ENCODE measurements around the gene C4A. TPM values are rescaled to one million over a fixed set of nuclear protein-coding genes. Genes with fewer than 3 reads are reported as not detected.
"Not testable (repeated sequence)": the region's sequence is repeated elsewhere in the genome, so short reads cannot be mapped to it uniquely, and the experiment has no call there.

The C4A gene
- total RNA-seq, 3 donors from 2014 or later: 7.2 to 275 (median 230) TPM

GRCh38 chr6:31971279-31971992, 10.4 kb upstream of the C4A start:
- TF ChIP-seq POLR2AphosphoS5 (IDR thresholded peaks at IDR 0.05) (no peak), POLR2A (IDR thresholded peaks at IDR 0.05) (no peak)
- TF ChIP-seq, protein P1, sequence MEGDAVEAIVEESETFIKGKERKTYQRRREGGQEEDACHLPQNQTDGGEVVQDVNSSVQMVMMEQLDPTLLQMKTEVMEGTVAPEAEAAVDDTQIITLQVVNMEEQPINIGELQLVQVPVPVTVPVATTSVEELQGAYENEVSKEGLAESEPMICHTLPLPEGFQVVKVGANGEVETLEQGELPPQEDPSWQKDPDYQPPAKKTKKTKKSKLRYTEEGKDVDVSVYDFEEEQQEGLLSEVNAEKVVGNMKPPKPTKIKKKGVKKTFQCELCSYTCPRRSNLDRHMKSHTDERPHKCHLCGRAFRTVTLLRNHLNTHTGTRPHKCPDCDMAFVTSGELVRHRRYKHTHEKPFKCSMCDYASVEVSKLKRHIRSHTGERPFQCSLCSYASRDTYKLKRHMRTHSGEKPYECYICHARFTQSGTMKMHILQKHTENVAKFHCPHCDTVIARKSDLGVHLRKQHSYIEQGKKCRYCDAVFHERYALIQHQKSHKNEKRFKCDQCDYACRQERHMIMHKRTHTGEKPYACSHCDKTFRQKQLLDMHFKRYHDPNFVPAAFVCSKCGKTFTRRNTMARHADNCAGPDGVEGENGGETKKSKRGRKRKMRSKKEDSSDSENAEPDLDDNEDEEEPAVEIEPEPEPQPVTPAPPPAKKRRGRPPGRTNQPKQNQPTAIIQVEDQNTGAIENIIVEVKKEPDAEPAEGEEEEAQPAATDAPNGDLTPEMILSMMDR (IDR thresholded peaks at IDR 0.05): no peak
- no peaks in the 10 kb centered on the region for H3K36me3 ChIP-seq
- peaks cover 8 to 15% of the 10 kb centered on the region in 2 donors for H3K4me1 ChIP-seq
- peak overlapping the region; percentile 99 for H3K27ac ChIP-seq
- H3K4me3 ChIP-seq: peak overlapping the region; percentile 60 to 99 (median 73)
- no peak for DNase-seq (ENCODE audit: low spot score in 2 of 2)
- H3K9me3 ChIP-seq: no peaks in the 10 kb centered on the region
- H3K27me3 ChIP-seq: no peaks in the 10 kb centered on the region
- intact Hi-C loops (cut with DNase I; ENCODE audit: low total_unique reads): loop anchor here (2.0 kb wide), 1 partner anchor 71 kb away; no protein-coding TSS in a partner anchor

- H3K9me3 ChIP-seq: no peaks in the 10 kb centered on the region
- H3K36me3 ChIP-seq: no peaks in the 10 kb centered on the region
- peak; percentile 92 to 97 (median 93) for TF ChIP-seq POLR2AphosphoS5 (IDR thresholded peaks at IDR 0.05)
- peak; percentile 31 for TF ChIP-seq POLR2A (IDR thresholded peaks at IDR 0.05)
- TF ChIP-seq, protein P1 (IDR thresholded peaks at IDR 0.05): peak in 1 of 3 donors; percentile 13
- DNase-seq (ENCODE audit: low spot score in 2 of 2): peak; percentile 93 to 97
- intact Hi-C loops (cut with DNase I; ENCODE audit: low total_unique reads): loop anchor here (2.0 kb wide), 1 partner anchor 71 kb away; no protein-coding TSS in a partner anchor
- H3K27ac ChIP-seq: peak within 1 kb of the TSS; percentile 99
- H3K27me3 ChIP-seq: no peaks in the 10 kb centered on the region
- H3K4me1 ChIP-seq: peaks cover 8 to 15% of the 10 kb centered on the region in 2 donors
- H3K4me3 ChIP-seq: peak within 1 kb of the TSS; percentile 60 to 99 (median 73)
Observed at GRCh38 chr6:31971993-31972708, 9.7 kb upstream of the C4A start, which contains the start of gene DXO. Gene DXO (minus strand): TSS chr6:31972138. CDS start chr6:31971675, 463 bp downstream.

- TF ChIP-seq, protein P1 (IDR thresholded peaks at IDR 0.05): no peak
- Histone ChIP-seq H3K4me3 (peak overlapping the region; percentile 60 to 99 (median 73)), H3K4me1 (peaks cover 8 to 15% of the 10 kb centered on the region in 2 donors), H3K27me3 (no peaks in the 10 kb centered on the region), H3K9me3 (no peaks in the 10 kb centered on the region), H3K36me3 (no peaks in the 10 kb centered on the region), H3K27ac (peak overlapping the region; percentile 99)
- intact Hi-C loops (cut with DNase I; ENCODE audit: low total_unique reads): no loop called here
- no peak for DNase-seq (ENCODE audit: low spot score in 2 of 2)
Observed at GRCh38 chr6:31972709-31973350, 9.0 kb upstream of the C4A start.

GRCh38 chr6:31976065-31976464, 5.8 kb upstream of the C4A start:
- H3K9me3 ChIP-seq; H3K36me3 ChIP-seq; H3K27ac ChIP-seq; DNase-seq (ENCODE audit: low spot score in 2 of 2); H3K27me3 ChIP-seq; H3K4me3 ChIP-seq; intact Hi-C loops (cut with DNase I; ENCODE audit: low total_unique reads): not testable (repeated sequence)
- H3K4me1 ChIP-seq: peaks cover 7 to 11% of the 10 kb centered on the region in 2 donors

GRCh38 chr6:31977816-31978431, 3.9 kb upstream of the C4A start:
- intact Hi-C loops (cut with DNase I; ENCODE audit: low total_unique reads): no loop called here
- no peak for DNase-seq (ENCODE audit: low spot score in 2 of 2)

More at GRCh38 chr6:31977816-31978431, 3.9 kb upstream of the C4A start:
- Histone ChIP-seq H3K27me3 (no peaks in the 10 kb centered on the region), H3K4me3 (no peak overlapping the region), H3K4me1 (peaks cover 4 to 8% of the 10 kb centered on the region in 2 donors), H3K27ac (no peak overlapping the region), H3K9me3 (no peaks in the 10 kb centered on the region), H3K36me3 (no peaks in the 10 kb centered on the region)
- TF ChIP-seq, protein P1 (IDR thresholded peaks at IDR 0.05): no peak
- TF ChIP-seq POLR2AphosphoS5 (IDR thresholded peaks at IDR 0.05) (no peak), POLR2A (IDR thresholded peaks at IDR 0.05) (no peak)
